Lung (tissue), 12 donors: ENCODE results near the gene LSM10. TPM values are rescaled to one million over a fixed set of nuclear protein-coding genes. Genes with fewer than 3 reads are reported as not detected.
A peak's percentile ranks its signal among the peaks of the same experiment; 100 is the strongest.

Experiments
- ATAC-seq: fragments of 200-7000 bp; cut with Tn5 transposase; one replicate; pipeline ENCODE4 v1.9.1; 2020; ENCODE audit warnings: moderate number of reproducible peaks; ENCODE audit not compliant: insufficient read depth, low FRiP score
- DNase-seq, 3 donors: peaks; one replicate each; pipeline ENCODE4 v3.0.0-alpha.2; 2013 to 2017
- H3K27ac ChIP-seq, 2 donors: one replicate each; pipeline ENCODE4 v1.5.1; 2013; ENCODE audit warnings: mild to moderate bottlenecking in 2 of 2, moderate library complexity in 2 of 2, control low read depth in 1 of 2, inconsistent platforms in 1 of 2, low read depth in 1 of 2, low read length in 1 of 2
- H3K27me3 ChIP-seq, 3 donors: one replicate each; pipeline ENCODE4 v1.5.1; 2013; ENCODE audit warnings: low read length in 2 of 3; ENCODE audit not compliant: control insufficient read depth in 3 of 3, insufficient read depth in 3 of 3
- H3K36me3 ChIP-seq, 4 donors: one replicate each; pipeline ENCODE4 v1.5.1; 2013; ENCODE audit warnings: low read length in 4 of 4, mild to moderate bottlenecking in 1 of 4, moderate library complexity in 1 of 4; ENCODE audit not compliant: control insufficient read depth in 4 of 4, insufficient read depth in 4 of 4
- H3K4me1 ChIP-seq, 5 donors: one replicate each; pipeline ENCODE4 v1.5.1; 2013; ENCODE audit warnings: low read length in 5 of 5, mild to moderate bottlenecking in 2 of 5, moderate library complexity in 1 of 5; ENCODE audit not compliant: control insufficient read depth in 5 of 5, insufficient read depth in 5 of 5
- H3K4me3 ChIP-seq: one replicate; pipeline ENCODE4 v1.5.1; 2013; ENCODE audit warnings: mild to moderate bottlenecking, control low read depth, moderate library complexity
- H3K9ac ChIP-seq, 2 donors: one replicate each; pipeline ENCODE4 v1.5.1; 2013; ENCODE audit warnings: low read length in 2 of 2, control low read depth in 1 of 2; ENCODE audit not compliant: insufficient read depth in 1 of 2
- H3K9me3 ChIP-seq, 4 donors: one replicate each; pipeline ENCODE4 v1.5.1; 2013; ENCODE audit warnings: low read length in 3 of 4, mild to moderate bottlenecking in 1 of 4, moderate library complexity in 1 of 4; ENCODE audit not compliant: control insufficient read depth in 4 of 4, insufficient read depth in 3 of 4
- CTCF ChIP-seq: IDR thresholded peaks from 2 replicates; pipeline ENCODE4 v1.5.1; 2012; ENCODE audit warnings: mild to moderate bottlenecking; ENCODE audit errors: control extremely low read depth, extremely low read depth
- WGBS, 2 donors: extraction: QIAGEN DNeasy Blood & Tissue Kit; methylation state at CpG; one replicate each; pipeline ENCODE4 v1.1.7; 2013; 5-methylcytosine and 5-hydroxymethylcytosine counted together
- polyA plus RNA-seq, 2 donors: library from polyadenylated mRNA; stranded (reverse); fragments of 200-250 nt; gene quantifications; one replicate each; pipeline ENCODE4 v1.2.1, GENCODE V29; 2013
- total RNA-seq, 2 donors: library from RNA; depleted of rRNA in 1 of 2; stranded (reverse); fragments of >200 nt in 1 of 2; gene quantifications; one replicate each; pipeline ENCODE4 v1.2.1, GENCODE V29; 2014 to 2021
- donor health status: control.
- donor health status: control.
- donor health status: Bipolar disorder and iron deficiency.
- donor health status: healthy.
- donor health status: DM: yes; HTN: yes; CAD: no.

Gene LSM10
- total and polyA plus RNA-seq, 4 donors: 10.7 to 70.6 (median 44.8) TPM

GRCh38 chr1:36383240-36383639, 14.5 kb downstream of the LSM10 start:
- H3K9me3 ChIP-seq: no peaks in the 10 kb centered on the region
- no peak overlapping the region for H3K9ac ChIP-seq
- no peak overlapping the region for H3K4me3 ChIP-seq
- H3K27me3 ChIP-seq: no peaks in the 10 kb centered on the region
- no peak for TF ChIP-seq CTCF
- WGBS, 2 donors: 73 to 81% methylated on average over 4 of the region's 4 CpGs
- no peak for DNase-seq
- peak overlapping the region in 1 of 2 donors; percentile 28 for H3K27ac ChIP-seq
- H3K4me1 ChIP-seq: peaks cover 5 to 23% (median 21%) of the 10 kb centered on the region in 5 donors
- no peak for ATAC-seq
- no peaks in the 10 kb centered on the region for H3K36me3 ChIP-seq

GRCh38 chr1:36382669-36383068, 15.0 kb downstream of the LSM10 start:
- H3K4me1 ChIP-seq: peaks cover 5 to 25% (median 19%) of the 10 kb centered on the region in 5 donors
- WGBS, 2 donors: 85 to 90% methylated on average over 4 of the region's 4 CpGs

GRCh38 chr1:36382231-36382630, 15.5 kb downstream of the LSM10 start:
- no peaks in the 10 kb centered on the region for H3K36me3 ChIP-seq
- no peaks in the 10 kb centered on the region for H3K9me3 ChIP-seq
- ATAC-seq (no peak), DNase-seq (no peak)
- peaks cover 5 to 27% (median 14%) of the 10 kb centered on the region in 5 donors for H3K4me1 ChIP-seq
- no peak for TF ChIP-seq CTCF
- H3K27me3 ChIP-seq: no peaks in the 10 kb centered on the region
- H3K27ac ChIP-seq: no peak overlapping the region
- no peak overlapping the region for H3K4me3 ChIP-seq
- H3K9ac ChIP-seq: no peak overlapping the region
- WGBS, 2 donors: 95 to 98% methylated on average over 9 of the region's 9 CpGs

More at GRCh38 chr1:36382669-36383068, 15.0 kb downstream of the LSM10 start:
- ATAC-seq: no peak
- no peak for TF ChIP-seq CTCF
- DNase-seq: no peak
- no peak overlapping the region for H3K27ac ChIP-seq
- no peak overlapping the region for H3K9ac ChIP-seq
- no peak overlapping the region for H3K4me3 ChIP-seq
- H3K36me3 ChIP-seq: no peaks in the 10 kb centered on the region
- no peaks in the 10 kb centered on the region for H3K9me3 ChIP-seq
- H3K27me3 ChIP-seq: no peaks in the 10 kb centered on the region

- H3K27me3 ChIP-seq: no peaks in the 10 kb centered on the region
- no peak for TF ChIP-seq CTCF
- H3K9ac ChIP-seq: no peak overlapping the region
- peaks cover 0 to under 1% (median 0%) of the 10 kb centered on the region in 4 donors for H3K36me3 ChIP-seq
- peak overlapping the region in 1 of 2 donors; percentile 6 for H3K27ac ChIP-seq
- no peak overlapping the region for H3K4me3 ChIP-seq
- H3K4me1 ChIP-seq: peaks cover 5 to 22% (median 13%) of the 10 kb centered on the region in 5 donors
- WGBS, 2 donors: 92 to 95% methylated on average over 5 of the region's 5 CpGs
- DNase-seq: no peak
- no peak for ATAC-seq
- H3K9me3 ChIP-seq: no peaks in the 10 kb centered on the region
Measured at GRCh38 chr1:36381405-36381804, 16.3 kb downstream of the LSM10 start.
